HG03066 (cell line): ENCODE measurements around the gene CRIP3.
"Not testable (repeated sequence)": the region's sequence is repeated elsewhere in the genome, so short reads cannot be mapped to it uniquely, and the experiment has no call there.

Experiments used
- ATAC-seq: cut with Tn5 transposase; IDR thresholded peaks from one replicate; pipeline ENCODE4 v1.9.1; 2021; ENCODE audit warnings: low read depth; ENCODE audit not compliant: unreplicated experiment

Gene CRIP3

GRCh38 chr6:43308101-43308989, at the start of gene CRIP3:
Gene CRIP3, minus strand, starts transcription at chr6:43308826. Its CDS starts 34 bp downstream, at chr6:43308792.
- no peak for ATAC-seq

- ATAC-seq: no peak
Observed at GRCh38 chr6:43355862-43356590, 47.4 kb upstream of the CRIP3 start.

GRCh38 chr6:43351951-43352350, 43.3 kb upstream of the CRIP3 start:
- not testable (repeated sequence) for ATAC-seq

- no peak for ATAC-seq
Observed at GRCh38 chr6:43347444-43347843, 38.8 kb upstream of the CRIP3 start.

GRCh38 chr6:43347021-43347420, 38.4 kb upstream of the CRIP3 start:
- ATAC-seq: no peak

- ATAC-seq: not testable (repeated sequence)
Observed at GRCh38 chr6:43346243-43346642, 37.6 kb upstream of the CRIP3 start.

- ATAC-seq: peak; percentile 79
Observed at GRCh38 chr6:43339168-43339567, 30.5 kb upstream of the CRIP3 start.

- ATAC-seq: peak; percentile 51
Observed at GRCh38 chr6:43338243-43338642, 29.6 kb upstream of the CRIP3 start.

- ATAC-seq: no peak
Observed at GRCh38 chr6:43336382-43336781, 27.8 kb upstream of the CRIP3 start.

- ATAC-seq: no peak
Observed at GRCh38 chr6:43335469-43335868, 26.8 kb upstream of the CRIP3 start.

GRCh38 chr6:43334466-43335095, 26.0 kb upstream of the CRIP3 start:
- no peak for ATAC-seq

- ATAC-seq: no peak
Observed at GRCh38 chr6:43331891-43332290, 23.3 kb upstream of the CRIP3 start.

GRCh38 chr6:43331470-43331869, 22.8 kb upstream of the CRIP3 start:
- no peak for ATAC-seq

- no peak for ATAC-seq
Observed at GRCh38 chr6:43328528-43328927, 19.9 kb upstream of the CRIP3 start.

- no peak for ATAC-seq
Observed at GRCh38 chr6:43325876-43326275, 17.2 kb upstream of the CRIP3 start.

GRCh38 chr6:43318011-43318410, 9.4 kb upstream of the CRIP3 start:
- no peak for ATAC-seq

GRCh38 chr6:43313813-43314212, 5.2 kb upstream of the CRIP3 start:
- no peak for ATAC-seq

GRCh38 chr6:43311666-43312065, 3.0 kb upstream of the CRIP3 start:
- ATAC-seq: no peak

- no peak for ATAC-seq
Observed at GRCh38 chr6:43310624-43311023, 2.0 kb upstream of the CRIP3 start.

- ATAC-seq: no peak
Observed at GRCh38 chr6:43310134-43310533, 1.5 kb upstream of the CRIP3 start.

- ATAC-seq: no peak
Observed at GRCh38 chr6:43308990-43309477, 408 bp upstream of the CRIP3 start.
